KOPT-K1 (cell line): ENCODE data around the gene TLL2.

Experiments
- H3K27ac ChIP-seq: fragments of 200-600 bp; sonication (generic); 2 replicates; pipeline ENCODE4 v1.5.1; 2016; ENCODE audit warnings: antibody characterized with exemption, mild to moderate bottlenecking, low read depth, low read length; ENCODE audit not compliant: poor library complexity, severe bottlenecking
- H3K36me3 ChIP-seq: fragments of 200-600 bp; sonication (generic); 2 replicates; pipeline ENCODE4 v1.5.1; 2017; ENCODE audit warnings: antibody characterized with exemption, mild to moderate bottlenecking, low read length, moderate library complexity; ENCODE audit not compliant: insufficient read depth
- H3K9me3 ChIP-seq: fragments of 200-600 bp; sonication (generic); 2 replicates; pipeline ENCODE4 v1.5.1; 2017; ENCODE audit warnings: antibody characterized with exemption, low read length, mild to moderate bottlenecking; ENCODE audit not compliant: insufficient read depth, poor library complexity, severe bottlenecking

The TLL2 gene

GRCh38 chr10:96516337-96516736 is 2.6 kb upstream of the TLL2 start:
- Histone ChIP-seq H3K9me3 (no peaks in the 10 kb centered on the region), H3K27ac (no peak overlapping the region), H3K36me3 (peaks cover 34% of the 10 kb centered on the region)

- no peak overlapping the region for H3K27ac ChIP-seq
- no peaks in the 10 kb centered on the region for H3K9me3 ChIP-seq
- H3K36me3 ChIP-seq = peaks cover 4% of the 10 kb centered on the region
These were observed 425 bp downstream of the TLL2 start for GRCh38 chr10:96513305-96513697.

- H3K9me3 ChIP-seq = no peaks in the 10 kb centered on the region
- no peak overlapping the region for H3K27ac ChIP-seq
These were observed 1.0 kb downstream of the TLL2 start for GRCh38 chr10:96512524-96513304.

GRCh38 chr10:96511044-96511945 is 2.4 kb downstream of the TLL2 start:
- Histone ChIP-seq H3K9me3 (no peaks in the 10 kb centered on the region), H3K36me3 (no peaks in the 10 kb centered on the region), H3K27ac (no peak overlapping the region)

More at GRCh38 chr10:96512524-96513304, 1.0 kb downstream of the TLL2 start:
- H3K36me3 ChIP-seq = no peaks in the 10 kb centered on the region; the same call in 1 of the 2 replicates

- Histone ChIP-seq H3K36me3 (no peaks in the 10 kb centered on the region), H3K27ac (no peak overlapping the region), H3K9me3 (no peaks in the 10 kb centered on the region)
These were observed 4.6 kb downstream of the TLL2 start for GRCh38 chr10:96509017-96509641.

- H3K27ac ChIP-seq = no peak overlapping the region
- no peaks in the 10 kb centered on the region for H3K9me3 ChIP-seq
- H3K36me3 ChIP-seq = no peaks in the 10 kb centered on the region
These were observed 6.7 kb downstream of the TLL2 start for GRCh38 chr10:96507044-96507443.

GRCh38 chr10:96505150-96506136 is 8.3 kb downstream of the TLL2 start:
- H3K9me3 ChIP-seq = no peaks in the 10 kb centered on the region
- no peaks in the 10 kb centered on the region for H3K36me3 ChIP-seq
- no peak overlapping the region for H3K27ac ChIP-seq

GRCh38 chr10:96502561-96503282 is 11.0 kb downstream of the TLL2 start:
- H3K9me3 ChIP-seq = no peaks in the 10 kb centered on the region
- H3K36me3 ChIP-seq = no peaks in the 10 kb centered on the region
- no peak overlapping the region for H3K27ac ChIP-seq

- Histone ChIP-seq H3K36me3 (no peaks in the 10 kb centered on the region), H3K9me3 (no peaks in the 10 kb centered on the region), H3K27ac (no peak overlapping the region)
These were observed 11.7 kb downstream of the TLL2 start for GRCh38 chr10:96501985-96502384.

- Histone ChIP-seq H3K27ac (no peak overlapping the region), H3K9me3 (no peaks in the 10 kb centered on the region), H3K36me3 (no peaks in the 10 kb centered on the region)
These were observed 13.2 kb downstream of the TLL2 start for GRCh38 chr10:96500519-96500918.

- Histone ChIP-seq H3K9me3 (no peaks in the 10 kb centered on the region), H3K36me3 (no peaks in the 10 kb centered on the region), H3K27ac (no peak overlapping the region)
These were observed 13.7 kb downstream of the TLL2 start for GRCh38 chr10:96500050-96500449.

GRCh38 chr10:96497391-96497790 is 16.3 kb downstream of the TLL2 start:
- Histone ChIP-seq H3K9me3 (no peaks in the 10 kb centered on the region), H3K27ac (no peak overlapping the region), H3K36me3 (no peaks in the 10 kb centered on the region)

GRCh38 chr10:96496281-96496925 is 17.3 kb downstream of the TLL2 start:
- Histone ChIP-seq H3K27ac (no peak overlapping the region), H3K36me3 (no peaks in the 10 kb centered on the region), H3K9me3 (no peaks in the 10 kb centered on the region)
